Measurements from ENCODE around the gene CEP76. TPM values are rescaled to one million over a fixed set of nuclear protein-coding genes. Genes with fewer than 3 reads are reported as not detected.

Gene CEP76
- total RNA-seq, 1 donor from 2014 or later = 13.4 TPM

GRCh38 chr18:12703664-12704063, 1.1 kb upstream of the CEP76 start:
- intact Hi-C loops (cut with micrococcal nuclease) = loop anchor here (2.0 to 5.0 kb wide), 8 partner anchors 45 to 1023 kb away; partner anchors contain the start of genes CEP192, FAM210A, IMPA2 and PRELID3A

- intact Hi-C loops (cut with micrococcal nuclease) = loop anchor here (2.0 to 5.0 kb wide), 8 partner anchors 44 to 1024 kb away; partner anchors contain the start of genes CEP192, FAM210A, IMPA2 and PRELID3A
Measured at GRCh38 chr18:12703096-12703567, 609 bp upstream of the CEP76 start.

GRCh38 chr18:12701161-12701560, 1.4 kb downstream of the CEP76 start:
- intact Hi-C loops (cut with micrococcal nuclease) = loop anchor here (5.0 kb wide), 1 partner anchor 676 kb away; no protein-coding TSS in a partner anchor

- intact Hi-C loops (cut with micrococcal nuclease) = loop anchor here (1.0 to 5.0 kb wide), 2 partner anchors 7 to 678 kb away; no protein-coding TSS in a partner anchor
Measured at GRCh38 chr18:12699747-12700146, 2.8 kb downstream of the CEP76 start.

- intact Hi-C loops (cut with micrococcal nuclease) = no loop called here
Measured at GRCh38 chr18:12694032-12694431, 8.5 kb downstream of the CEP76 start.

- intact Hi-C loops (cut with micrococcal nuclease) = loop anchor here (1.0 kb wide), 1 partner anchor 8 kb away; no protein-coding TSS in a partner anchor
Measured at GRCh38 chr18:12692206-12692605, 10.3 kb downstream of the CEP76 start.

- intact Hi-C loops (cut with micrococcal nuclease) = no loop called here
Measured at GRCh38 chr18:12689256-12689850, 13.2 kb downstream of the CEP76 start.

GRCh38 chr18:12686100-12686499, 16.4 kb downstream of the CEP76 start:
- intact Hi-C loops (cut with micrococcal nuclease) = loop anchor here (1.0 kb wide), 1 partner anchor 248 kb away; no protein-coding TSS in a partner anchor

- intact Hi-C loops (cut with micrococcal nuclease) = no loop called here
Measured at GRCh38 chr18:12679183-12679786, 23.2 kb downstream of the CEP76 start.

- intact Hi-C loops (cut with micrococcal nuclease) = no loop called here
Measured at GRCh38 chr18:12668041-12668440, 34.5 kb downstream of the CEP76 start.

- intact Hi-C loops (cut with micrococcal nuclease) = loop anchor here (1.0 to 5.0 kb wide), 8 partner anchors 43 to 389 kb away; partner anchors contain the start of genes AFG3L2, CEP76 and PSMG2
Measured at GRCh38 chr18:12659904-12660605, 42.5 kb downstream of the CEP76 start.

GRCh38 chr18:12658426-12659138, 43.9 kb downstream of the CEP76 start:
- intact Hi-C loops (cut with micrococcal nuclease) = loop anchor here (2.0 kb wide), 4 partner anchors 44 to 388 kb away; partner anchors contain the start of genes CEP76 and PSMG2

GRCh38 chr18:12657684-12658425, 44.7 kb downstream of the CEP76 start, which contains the start of gene SPIRE1:
Gene SPIRE1, minus strand, starts transcription at chr18:12658107. Its CDS starts 241 bp downstream, at chr18:12657866.
- intact Hi-C loops (cut with micrococcal nuclease) = loop anchor here (1.0 to 2.0 kb wide), 5 partner anchors 45 to 387 kb away; partner anchors contain the start of genes CEP76, PRELID3A and PSMG2

GRCh38 chr18:12656938-12657683, 45.4 kb downstream of the CEP76 start:
- intact Hi-C loops (cut with micrococcal nuclease) = loop anchor here (1.0 kb wide), 1 partner anchor 250 kb away; the partner anchor contains the start of gene PRELID3A

- intact Hi-C loops (cut with micrococcal nuclease) = no loop called here
Measured at GRCh38 chr18:12656605-12656937, 46.0 kb downstream of the CEP76 start.

GRCh38 chr18:12654971-12655370, 47.6 kb downstream of the CEP76 start:
- intact Hi-C loops (cut with micrococcal nuclease) = no loop called here

- intact Hi-C loops (cut with micrococcal nuclease) = no loop called here
Measured at GRCh38 chr18:12652861-12653401, 49.6 kb downstream of the CEP76 start.

- intact Hi-C loops (cut with micrococcal nuclease) = no loop called here
Measured at GRCh38 chr18:12651651-12652050, 50.9 kb downstream of the CEP76 start.

- intact Hi-C loops (cut with micrococcal nuclease) = no loop called here
Measured at GRCh38 chr18:12647773-12648172, 54.8 kb downstream of the CEP76 start.

All from T-helper 1 cell treated with Interleukin-12 subunit alpha and Interleukin-12 subunit beta and Interleukin-4 antibody, amounts not matched to agents 30 ng/mL and 1 ng/mL, for 36 hours (primary cell).